SH-SY5Y (cell line): ENCODE measurements around the gene HADHA.

Experiments
- GATA2 ChIP-seq: IDR thresholded peaks from 2 replicates; pipeline ENCODE4 v1.6.1; 2011; ENCODE audit warnings: mild to moderate bottlenecking, low read depth, low read length
- GATA3 ChIP-seq: IDR thresholded peaks from 2 replicates; pipeline ENCODE4 v1.6.1; 2011; ENCODE audit warnings: low read depth, mild to moderate bottlenecking, low read length, moderate library complexity

DNA sequence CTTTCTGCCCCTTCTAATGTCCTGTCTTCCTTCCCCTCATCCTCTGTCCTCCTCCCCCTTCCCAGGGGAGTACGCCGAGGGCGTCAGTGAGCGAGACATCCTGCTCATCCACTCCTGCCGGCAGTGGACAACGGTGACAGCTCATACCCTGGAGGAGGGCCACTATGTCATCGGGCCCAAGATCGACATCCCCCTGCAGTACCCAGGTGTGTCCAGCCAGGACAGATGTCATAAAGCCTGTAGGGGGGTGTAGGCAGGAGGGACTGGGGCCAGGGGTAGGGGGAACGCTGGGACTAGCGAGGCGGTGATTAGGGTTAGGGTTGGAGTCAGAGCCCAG is 68.2 kb downstream of the HADHA start:
- no peak for TF ChIP-seq GATA3
- no peak for TF ChIP-seq GATA2
